ENCODE data around the gene TGFB1. TPM values are rescaled to one million over a fixed set of nuclear protein-coding genes. Genes with fewer than 3 reads are reported as not detected.
A peak's percentile ranks its signal among the peaks of the same experiment; 100 is the strongest.

Gene TGFB1
- total and polyA plus RNA-seq, 7 experiments from 2014 or later: 31.4 to 322 (median 97.4) TPM

GRCh38 chr19:41332000-41332399, 21.7 kb downstream of the TGFB1 start:
- Mint-ChIP-seq H3K36me3 (peaks cover 13 to 41% (median 23%) of the 10 kb centered on the region in 5 donors), H3K27ac (peak overlapping the region in 8 of 9 donors; percentile 25 to 88 (median 82)), H3K9me3 (peaks cover 0 to 4% (median 0%) of the 10 kb centered on the region in 11 donors), H3K27me3 (no peaks in the 10 kb centered on the region), H3K4me3 (peak overlapping the region in 2 of 10 donors; percentile 20 to 45), H3K4me1 (peaks cover 33 to 63% (median 51%) of the 10 kb centered on the region in 7 donors)
- H3K4me3 ChIP-seq (ENCODE audit: low read length): no peak overlapping the region
- ChIA-PET CTCF (interaction anchor here (2.3 kb wide), 1 partner anchor 23 kb away, joined by 8 read pairs; no protein-coding TSS in a partner anchor), POLR2A (interaction anchor here (0.6 kb wide), 1 partner anchor 7 kb away, joined by 3 read pairs; no protein-coding TSS in a partner anchor)
- ATAC-seq (no peak), DNase-seq (no peak)
- intact Hi-C loops (cut with micrococcal nuclease): no loop called here
- peaks cover 27 to 52% of the 10 kb centered on the region in 2 donors for H3K4me1 ChIP-seq (ENCODE audit: control insufficient read depth in 2 of 2, insufficient read depth in 2 of 2, low read length in 2 of 2)
- peaks cover 4 to 61% (median 24%) of the 10 kb centered on the region in 3 experiments for H3K36me3 ChIP-seq (ENCODE audit: control insufficient read depth in 2 of 3, insufficient read depth in 3 of 3, low read length in 3 of 3)
- H3K27ac ChIP-seq (ENCODE audit: low read depth, low read length): no peak overlapping the region
- H3K27me3 ChIP-seq (ENCODE audit: control insufficient read depth in 2 of 2, insufficient read depth in 2 of 2, low read length in 2 of 2): no peaks in the 10 kb centered on the region
- no peaks in the 10 kb centered on the region for H3K9me3 ChIP-seq (ENCODE audit: control insufficient read depth in 2 of 3, low read length in 3 of 3)

- H3K4me1 Mint-ChIP-seq: peaks cover 42 to 67% (median 60%) of the 10 kb centered on the region in 7 donors
- POLR2A ChIA-PET: interaction anchor here (0.6 kb wide), 1 partner anchor 65 kb away, joined by 4 read pairs; no protein-coding TSS in a partner anchor
Measured at GRCh38 chr19:41330946-41331678, 22.6 kb downstream of the TGFB1 start.

GRCh38 chr19:41330481-41330880, 23.2 kb downstream of the TGFB1 start:
- Mint-ChIP-seq H3K4me1 (peaks cover 45 to 69% (median 63%) of the 10 kb centered on the region in 7 donors), H3K4me3 (peak overlapping the region in 8 of 10 donors; percentile 2 to 73 (median 40)), H3K27ac (peak overlapping the region; percentile 34 to 94 (median 77)), H3K27me3 (no peaks in the 10 kb centered on the region), H3K9me3 (peaks cover 0 to 4% (median 0%) of the 10 kb centered on the region in 11 donors), H3K36me3 (peaks cover 13 to 48% (median 27%) of the 10 kb centered on the region in 5 donors)
- ATAC-seq: no peak
- ChIA-PET POLR2A (no interaction called here), CTCF (interaction anchor here (0.6 kb wide), 1 partner anchor 1076 kb away, joined by 4 read pairs; no protein-coding TSS in a partner anchor)
- intact Hi-C loops (cut with micrococcal nuclease): no loop called here
- Histone ChIP-seq H3K36me3 (ENCODE audit: control insufficient read depth in 2 of 3, insufficient read depth in 3 of 3, low read length in 3 of 3) (peaks cover 4 to 52% (median 24%) of the 10 kb centered on the region in 3 experiments), H3K4me1 (ENCODE audit: control insufficient read depth in 2 of 2, insufficient read depth in 2 of 2, low read length in 2 of 2) (peaks cover 36 to 64% of the 10 kb centered on the region in 2 donors), H3K9me3 (ENCODE audit: control insufficient read depth in 2 of 3, low read length in 3 of 3) (no peaks in the 10 kb centered on the region), H3K27me3 (ENCODE audit: control insufficient read depth in 2 of 2, insufficient read depth in 2 of 2, low read length in 2 of 2) (no peaks in the 10 kb centered on the region), H3K4me3 (ENCODE audit: low read length) (peak overlapping the region; percentile 11), H3K27ac (ENCODE audit: low read depth, low read length) (no peak overlapping the region)
- no peak for DNase-seq

More at GRCh38 chr19:41330946-41331678, 22.6 kb downstream of the TGFB1 start:
- Histone ChIP-seq H3K4me3 (ENCODE audit: low read length) (no peak overlapping the region), H3K27ac (ENCODE audit: low read depth, low read length) (no peak overlapping the region), H3K36me3 (ENCODE audit: control insufficient read depth in 2 of 3, insufficient read depth in 3 of 3, low read length in 3 of 3) (peaks cover 4 to 55% (median 24%) of the 10 kb centered on the region in 3 experiments), H3K4me1 (ENCODE audit: control insufficient read depth in 2 of 2, insufficient read depth in 2 of 2, low read length in 2 of 2) (peaks cover 36 to 61% of the 10 kb centered on the region in 2 donors), H3K9me3 (ENCODE audit: control insufficient read depth in 2 of 3, low read length in 3 of 3) (no peaks in the 10 kb centered on the region), H3K27me3 (ENCODE audit: control insufficient read depth in 2 of 2, insufficient read depth in 2 of 2, low read length in 2 of 2) (no peaks in the 10 kb centered on the region)
- peaks cover 13 to 47% (median 26%) of the 10 kb centered on the region in 5 donors for H3K36me3 Mint-ChIP-seq
- H3K27ac Mint-ChIP-seq: peak overlapping the region; percentile 25 to 89 (median 81)
- H3K4me3 Mint-ChIP-seq: peak overlapping the region in 4 of 10 donors; percentile 4 to 45 (median 22)
- intact Hi-C loops (cut with micrococcal nuclease): no loop called here
- no peak for DNase-seq
- peaks cover 0 to 5% (median 0%) of the 10 kb centered on the region in 11 donors for H3K9me3 Mint-ChIP-seq
- H3K27me3 Mint-ChIP-seq: no peaks in the 10 kb centered on the region
- no peak for ATAC-seq
- CTCF ChIA-PET: interaction anchor here (2.3 kb wide), 1 partner anchor 24 kb away, joined by 8 read pairs; no protein-coding TSS in a partner anchor

- Histone ChIP-seq H3K27ac (ENCODE audit: low read depth, low read length) (peak overlapping the region; percentile 85), H3K4me1 (ENCODE audit: control insufficient read depth in 2 of 2, insufficient read depth in 2 of 2, low read length in 2 of 2) (peaks cover 36 to 59% of the 10 kb centered on the region in 2 donors), H3K36me3 (ENCODE audit: control insufficient read depth in 2 of 3, insufficient read depth in 3 of 3, low read length in 3 of 3) (peaks cover 0 to 48% (median 30%) of the 10 kb centered on the region in 3 experiments), H3K4me3 (ENCODE audit: low read length) (peak overlapping the region; percentile 42), H3K9me3 (ENCODE audit: control insufficient read depth in 2 of 3, low read length in 3 of 3) (no peaks in the 10 kb centered on the region), H3K27me3 (ENCODE audit: control insufficient read depth in 2 of 2, insufficient read depth in 2 of 2, low read length in 2 of 2) (no peaks in the 10 kb centered on the region)
- H3K9me3 Mint-ChIP-seq: peaks cover 0 to 6% (median 0%) of the 10 kb centered on the region in 11 donors
- intact Hi-C loops (cut with micrococcal nuclease): loop anchor here (1.0 kb wide), 1 partner anchor 22 kb away; no protein-coding TSS in a partner anchor
- no peaks in the 10 kb centered on the region for H3K27me3 Mint-ChIP-seq
- CTCF ChIA-PET: interaction anchor here (0.6 to 2.2 kb wide), 4 partner anchors 20 to 225 kb away, joined by 3 to 6 read pairs (median 4); no protein-coding TSS in a partner anchor
- peaks cover 13 to 51% (median 28%) of the 10 kb centered on the region in 5 donors for H3K36me3 Mint-ChIP-seq
- peak overlapping the region; percentile 74 to 88 (median 82) for H3K4me3 Mint-ChIP-seq
- DNase-seq (no peak), ATAC-seq (no peak)
- H3K27ac Mint-ChIP-seq: peak overlapping the region; percentile 86 to 99 (median 94)
- POLR2A ChIA-PET: interaction anchor here (1.4 to 6.4 kb wide), 7 partner anchors 12 to 65 kb away, joined by 5 to 51 read pairs (median 8); partner anchors contain the start of genes CCDC97, HNRNPUL1 and TGFB1
- peaks cover 51 to 77% (median 65%) of the 10 kb centered on the region in 7 donors for H3K4me1 Mint-ChIP-seq
Measured at GRCh38 chr19:41328842-41329225, 24.9 kb downstream of the TGFB1 start.

GRCh38 chr19:41328157-41328841, 25.4 kb downstream of the TGFB1 start:
- Histone ChIP-seq H3K4me1 (ENCODE audit: control insufficient read depth in 2 of 2, insufficient read depth in 2 of 2, low read length in 2 of 2) (peaks cover 36 to 59% of the 10 kb centered on the region in 2 donors), H3K4me3 (ENCODE audit: low read length) (peak overlapping the region; percentile 42), H3K9me3 (ENCODE audit: control insufficient read depth in 2 of 3, low read length in 3 of 3) (no peaks in the 10 kb centered on the region), H3K27me3 (ENCODE audit: control insufficient read depth in 2 of 2, insufficient read depth in 2 of 2, low read length in 2 of 2) (no peaks in the 10 kb centered on the region), H3K27ac (ENCODE audit: low read depth, low read length) (peak overlapping the region; percentile 85), H3K36me3 (ENCODE audit: control insufficient read depth in 2 of 3, insufficient read depth in 3 of 3, low read length in 3 of 3) (peaks cover 0 to 47% (median 30%) of the 10 kb centered on the region in 3 experiments)
- ChIA-PET CTCF (interaction anchor here (0.8 to 2.2 kb wide), 4 partner anchors 20 to 66 kb away, joined by 3 to 6 read pairs (median 4); no protein-coding TSS in a partner anchor), POLR2A (interaction anchor here (1.4 to 6.4 kb wide), 8 partner anchors 11 to 65 kb away, joined by 5 to 51 read pairs (median 8); partner anchors contain the start of genes CCDC97, HNRNPUL1 and TGFB1)
- peaks cover 0 to 6% (median 0%) of the 10 kb centered on the region in 11 donors for H3K9me3 Mint-ChIP-seq
- H3K4me1 Mint-ChIP-seq: peaks cover 52 to 75% (median 65%) of the 10 kb centered on the region in 7 donors
- ATAC-seq: peak; percentile 17
- peaks cover 13 to 49% (median 28%) of the 10 kb centered on the region in 5 donors for H3K36me3 Mint-ChIP-seq
- DNase-seq: peak in 3 of 9 donors; percentile 39 to 50 (median 42)
- H3K4me3 Mint-ChIP-seq: peak overlapping the region; percentile 74 to 88 (median 82)
- intact Hi-C loops (cut with micrococcal nuclease): loop anchor here (1.0 kb wide), 1 partner anchor 23 kb away; no protein-coding TSS in a partner anchor
- no peaks in the 10 kb centered on the region for H3K27me3 Mint-ChIP-seq
- H3K27ac Mint-ChIP-seq: peak overlapping the region; percentile 86 to 99 (median 94)
